ENCODE results near the gene DTX4. TPM values are rescaled to one million over a fixed set of nuclear protein-coding genes. Genes with fewer than 3 reads are reported as not detected.

Gene DTX4
- total RNA-seq, 1 experiment from 2014 or later = 7.6 TPM

DNA sequence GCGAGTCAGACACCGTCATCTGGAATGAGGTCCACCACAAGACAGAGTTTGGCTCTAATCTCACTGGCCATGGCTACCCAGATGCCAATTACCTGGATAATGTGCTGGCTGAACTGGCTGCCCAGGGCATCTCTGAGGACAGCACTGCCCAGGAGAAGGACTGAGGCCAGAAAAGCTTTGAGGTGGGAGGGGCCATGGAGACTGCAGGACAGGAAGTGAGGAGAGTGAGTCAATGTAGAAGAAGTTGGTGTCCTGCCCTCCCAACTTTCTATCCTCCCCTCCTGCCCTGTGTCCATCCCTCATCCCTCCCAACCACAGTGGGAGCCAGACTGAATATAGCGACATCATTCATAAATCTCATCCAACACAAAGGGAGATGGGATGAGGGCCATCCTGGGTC, 32.8 kb downstream of the DTX4 start:
- POLR2A ChIA-PET = no interaction called here
- Histone ChIP-seq H3K36me3 (ENCODE audit: control insufficient read depth in 1 of 2, insufficient read depth in 2 of 2, low read length in 2 of 2) (0 out of 4 replicates have a peak, but pooled peaks cover 2 to 3% of the 10 kb centered on the region in 2 experiments), H4K20me1 (ENCODE audit: insufficient read depth) (no peaks in the 10 kb centered on the region), H3K4me1 (ENCODE audit: control insufficient read depth in 1 of 2, insufficient read depth in 2 of 2, low read length in 2 of 2) (no peaks in the 10 kb centered on the region; a peak in 2 of 4 replicates), H3K4me3 (replicated peaks in 1 of 2; ENCODE audit: low read depth in 1 of 2, low read length in 2 of 2) (no peak overlapping the region), H3K27me3 (ENCODE audit: insufficient read depth, low read length) (no peaks in the 10 kb centered on the region), H3K79me2 (ENCODE audit: insufficient read depth, low read length) (no peaks in the 10 kb centered on the region), H3K4me2 (ENCODE audit: low read length) (no peak overlapping the region), H3K27ac (ENCODE audit: low read depth, low read length) (no peak overlapping the region), H3K9ac (ENCODE audit: low read length) (no peak overlapping the region), H3K9me2 (ENCODE audit: insufficient read depth) (no peaks in the 10 kb centered on the region), H2AFZ (ENCODE audit: low read depth, low read length, poor library complexity, severe bottlenecking) (no peak overlapping the region), H3K9me3 (ENCODE audit: control insufficient read depth in 1 of 2, insufficient read depth in 1 of 2, low read depth in 1 of 2, low read length in 2 of 2) (no peaks in the 10 kb centered on the region)
- intact Hi-C loops (cut with micrococcal nuclease) = no loop called here
- RAD21 ChIA-PET (ENCODE audit: low non-redundant PET in 1 of 2, low total read pairs in 2 of 2, uncharacterized antibody in 2 of 2, unreplicated experiment in 2 of 2) = no interaction called here
- DNase-seq (ENCODE audit: low read depth, low spot score) (no peak), ATAC-seq (no peak)
- BruUV-seq (replicated peaks) = no TSS peak
- CTCF ChIA-PET = interaction anchor here (2.3 kb wide), 1 partner anchor 33 kb away, joined by 10 read pairs; the partner anchor contains the start of gene DTX4
- TF ChIP-seq SRF (IDR thresholded peaks at IDR 0.05; ENCODE audit: low read depth) = no peak
- TF ChIP-seq, protein P1, sequence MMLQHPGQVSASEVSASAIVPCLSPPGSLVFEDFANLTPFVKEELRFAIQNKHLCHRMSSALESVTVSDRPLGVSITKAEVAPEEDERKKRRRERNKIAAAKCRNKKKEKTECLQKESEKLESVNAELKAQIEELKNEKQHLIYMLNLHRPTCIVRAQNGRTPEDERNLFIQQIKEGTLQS (IDR thresholded peaks at IDR 0.05) = no peak
- TF ChIP-seq, protein P2, sequence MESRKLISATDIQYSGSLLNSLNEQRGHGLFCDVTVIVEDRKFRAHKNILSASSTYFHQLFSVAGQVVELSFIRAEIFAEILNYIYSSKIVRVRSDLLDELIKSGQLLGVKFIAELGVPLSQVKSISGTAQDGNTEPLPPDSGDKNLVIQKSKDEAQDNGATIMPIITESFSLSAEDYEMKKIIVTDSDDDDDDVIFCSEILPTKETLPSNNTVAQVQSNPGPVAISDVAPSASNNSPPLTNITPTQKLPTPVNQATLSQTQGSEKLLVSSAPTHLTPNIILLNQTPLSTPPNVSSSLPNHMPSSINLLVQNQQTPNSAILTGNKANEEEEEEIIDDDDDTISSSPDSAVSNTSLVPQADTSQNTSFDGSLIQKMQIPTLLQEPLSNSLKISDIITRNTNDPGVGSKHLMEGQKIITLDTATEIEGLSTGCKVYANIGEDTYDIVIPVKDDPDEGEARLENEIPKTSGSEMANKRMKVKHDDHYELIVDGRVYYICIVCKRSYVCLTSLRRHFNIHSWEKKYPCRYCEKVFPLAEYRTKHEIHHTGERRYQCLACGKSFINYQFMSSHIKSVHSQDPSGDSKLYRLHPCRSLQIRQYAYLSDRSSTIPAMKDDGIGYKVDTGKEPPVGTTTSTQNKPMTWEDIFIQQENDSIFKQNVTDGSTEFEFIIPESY (IDR thresholded peaks at IDR 0.05; ENCODE audit: extremely low read depth, insufficient replicate concordance, low read length) = no peak
- TF ChIP-seq MAX (IDR thresholded peaks at IDR 0.05) = no peak
- no peak for TF ChIP-seq REST (IDR thresholded peaks at IDR 0.05; ENCODE audit: low read depth)
- TF ChIP-seq CBX3 (IDR thresholded peaks at IDR 0.05; ENCODE audit: low read depth) = no peak
- no peak for TF ChIP-seq ELF1 (IDR thresholded peaks at IDR 0.05; ENCODE audit: borderline replicate concordance, low read depth)
- TF ChIP-seq TCF7L2 (IDR thresholded peaks at IDR 0.05; ENCODE audit: borderline replicate concordance, extremely low read depth, insufficient read depth, insufficient read length) = no peak
- no peak for TF ChIP-seq SIN3A (IDR thresholded peaks at IDR 0.05; ENCODE audit: low read depth)

Data from HCT116 (cell line).